LNCaP clone FGC (cell line): ENCODE measurements around the gene SAMD14.

Experiments
- DNase-seq: peaks from one replicate; pipeline ENCODE4 v3.0.0-alpha.2; 2011; ENCODE audit warnings: low read depth
- H3K4me3 ChIP-seq: 2 replicates; pipeline ENCODE4 v1.5.1; 2011; ENCODE audit warnings: mild to moderate bottlenecking, low read depth, low read length, control low read depth
- CTCF ChIP-seq: IDR thresholded peaks from 2 replicates; pipeline ENCODE4 v1.5.1; 2012; ENCODE audit warnings: mild to moderate bottlenecking; ENCODE audit not compliant: control insufficient read depth, insufficient read depth; ENCODE audit errors: extremely low read depth

Gene SAMD14

GRCh38 chr17:50090071-50090470 lies 39.9 kb downstream of the SAMD14 start:
- H3K4me3 ChIP-seq = no peak overlapping the region
- no peak for DNase-seq
- no peak for TF ChIP-seq CTCF

- no peak for TF ChIP-seq CTCF
Measured at GRCh38 chr17:50088952-50089825, 40.8 kb downstream of the SAMD14 start.

GRCh38 chr17:50087912-50088405 lies 42.0 kb downstream of the SAMD14 start:
- no peak overlapping the region for H3K4me3 ChIP-seq
- no peak for DNase-seq
- no peak for TF ChIP-seq CTCF

More at GRCh38 chr17:50088952-50089825, 40.8 kb downstream of the SAMD14 start:
- no peak for DNase-seq
- H3K4me3 ChIP-seq = no peak overlapping the region

- TF ChIP-seq CTCF = peak; percentile 99
- no peak overlapping the region for H3K4me3 ChIP-seq
- DNase-seq = peak; percentile 10
Measured at GRCh38 chr17:50087246-50087911, 42.6 kb downstream of the SAMD14 start.

- no peak for TF ChIP-seq CTCF
- DNase-seq = no peak
Measured at GRCh38 chr17:50081757-50082156, 48.2 kb downstream of the SAMD14 start.

GRCh38 chr17:50080827-50081226 lies 49.1 kb downstream of the SAMD14 start:
- DNase-seq = no peak
- H3K4me3 ChIP-seq = no peak overlapping the region
- no peak for TF ChIP-seq CTCF

More at GRCh38 chr17:50081757-50082156, 48.2 kb downstream of the SAMD14 start:
- H3K4me3 ChIP-seq = no peak overlapping the region
